CD4-positive, alpha-beta memory T cell (primary cell): Measurements from ENCODE around the gene MACROD2. TPM values are rescaled to one million over a fixed set of nuclear protein-coding genes. Genes with fewer than 3 reads are reported as not detected.
A peak's percentile ranks its signal among the peaks of the same experiment; 100 is the strongest.

Experiments
- CTCF ChIA-PET: fragments of 350-600 bp; sonication (Branson Sonifier 250); formaldehyde crosslinking; loops from one replicate; lab custom pipeline; 2021; ENCODE audit warnings: inconsistent platforms; ENCODE audit not compliant: partially characterized antibody; lab: Charles Lee
- POLR2A ChIA-PET: fragments of 350-600 bp; sonication (Branson Sonifier 250); formaldehyde crosslinking; loops from one replicate; lab custom pipeline; 2021; ENCODE audit not compliant: partially characterized antibody; lab: Charles Lee
- DNase-seq, 5 donors: peaks; one replicate each; pipeline versions ENCODE4 v3.0.0 to v3.0.0-alpha.2; 2020 to 2022; ENCODE audit warnings: mixed read lengths in 1 of 5
- H3K27ac ChIP-seq: one replicate; pipeline ENCODE4 v1.7.0; 2013; ENCODE audit warnings: low read depth, low read length
- H3K27me3 ChIP-seq: 2 replicates; pipeline ENCODE4 v1.7.0; 2013; ENCODE audit warnings: mild to moderate bottlenecking, low read length, moderate library complexity; ENCODE audit not compliant: insufficient read depth
- H3K36me3 ChIP-seq: 2 replicates; pipeline ENCODE4 v1.7.0; 2013; ENCODE audit warnings: mild to moderate bottlenecking, low read length, moderate library complexity; ENCODE audit not compliant: insufficient read depth
- H3K4me1 ChIP-seq: 2 replicates; pipeline ENCODE4 v1.7.0; 2013; ENCODE audit warnings: mild to moderate bottlenecking, low read length, moderate library complexity; ENCODE audit not compliant: insufficient read depth
- H3K4me3 ChIP-seq, 2 donors: one replicate each; pipeline ENCODE4 v1.7.0; 2013; ENCODE audit warnings: low read length in 2 of 2, mild to moderate bottlenecking in 1 of 2
- H3K9me3 ChIP-seq, 2 donors: one replicate each; pipeline ENCODE4 v1.7.0; 2013; ENCODE audit warnings: low read length in 2 of 2, control low read depth in 1 of 2; ENCODE audit not compliant: control insufficient read depth in 1 of 2
- H3K27ac Mint-ChIP-seq, 7 donors: one replicate each; pipeline ENCODE4 v1.8.0; 2020 to 2021; ENCODE audit warnings: mixed read lengths in 7 of 7, mild to moderate bottlenecking in 6 of 7, inconsistent platforms in 3 of 7, moderate library complexity in 3 of 7
- H3K27me3 Mint-ChIP-seq, 2 donors: one replicate each; pipeline ENCODE4 v1.8.0; 2020 to 2021; ENCODE audit warnings: mixed read lengths in 2 of 2
- H3K36me3 Mint-ChIP-seq, 2 donors: one replicate each; pipeline ENCODE4 v1.8.0; 2020 to 2021; ENCODE audit warnings: mixed read lengths in 2 of 2, inconsistent platforms in 1 of 2, mild to moderate bottlenecking in 1 of 2
- H3K4me1 Mint-ChIP-seq, 4 donors: one replicate each; pipeline ENCODE4 v1.8.0; 2020 to 2021; ENCODE audit warnings: mixed read lengths in 4 of 4, mild to moderate bottlenecking in 1 of 4
- H3K4me3 Mint-ChIP-seq, 8 donors: one replicate each; pipeline ENCODE4 v1.8.0; 2020 to 2021; ENCODE audit warnings: mixed read lengths in 8 of 8, mild to moderate bottlenecking in 7 of 8, moderate library complexity in 6 of 8, inconsistent platforms in 3 of 8
- H3K9me3 Mint-ChIP-seq, 8 donors: one replicate each; pipeline ENCODE4 v1.8.0; 2020 to 2021; ENCODE audit warnings: mixed read lengths in 8 of 8, mild to moderate bottlenecking in 5 of 8, inconsistent platforms in 3 of 8, moderate library complexity in 1 of 8
- intact Hi-C: fragments of 100-400 bp; cut with micrococcal nuclease; formaldehyde crosslinking; loops from one replicate; pipeline ENCODE4 v1.15.1; 2023
- polyA plus RNA-seq, 2 donors: library from polyadenylated mRNA; unstranded; fragments of 300-500 nt; fragmentation: Illumina TruSeq; gene quantifications; one replicate each; pipeline ENCODE4 v1.2.3, GENCODE V29; 2021
- total RNA-seq, 2 experiments: library from RNA; stranded (reverse); gene quantifications; one replicate each; pipeline ENCODE4 v1.2.3, GENCODE V29; 2021

The MACROD2 gene
- total and polyA plus RNA-seq, 4 experiments from 2014 or later, result not detected

DNA sequence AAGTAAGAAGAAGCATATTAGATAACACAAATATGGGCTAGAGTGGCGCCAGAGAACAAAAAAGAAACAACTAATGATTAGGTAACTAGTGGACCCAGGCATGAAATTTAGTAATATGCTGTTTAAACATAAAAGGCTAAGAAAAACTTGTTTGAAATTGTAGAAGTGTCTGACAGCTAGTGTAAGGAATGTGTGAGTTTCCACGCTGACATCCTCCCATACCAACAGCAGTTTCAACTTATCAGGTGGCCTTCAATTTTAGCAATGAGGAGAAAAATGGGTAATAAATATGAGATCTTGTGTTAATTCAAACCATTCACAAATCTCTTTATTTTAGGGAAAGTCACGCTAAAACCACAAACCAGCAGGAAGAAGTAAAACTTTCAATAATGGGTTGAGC, 782.3 kb downstream of the MACROD2 start:
- H3K4me1 Mint-ChIP-seq, result no peaks in the 10 kb centered on the region
- CTCF ChIA-PET, result no interaction called here

GRCh38 chr20:14778096-14778495, 782.8 kb downstream of the MACROD2 start:
- H3K27me3 ChIP-seq, result no peaks in the 10 kb centered on the region
- Mint-ChIP-seq H3K36me3 (no peaks in the 10 kb centered on the region), H3K4me3 (no peak overlapping the region), H3K9me3 (peaks cover 3 to 29% (median 10%) of the 10 kb centered on the region in 8 donors), H3K4me1 (no peaks in the 10 kb centered on the region), H3K27ac (no peak overlapping the region), H3K27me3 (no peaks in the 10 kb centered on the region)
- no peaks in the 10 kb centered on the region for H3K4me1 ChIP-seq
- H3K27ac ChIP-seq, result no peak overlapping the region
- POLR2A ChIA-PET, result interaction anchor here (0.6 kb wide), 1 partner anchor 794 kb away, joined by 3 read pairs; no protein-coding TSS in a partner anchor
- H3K9me3 ChIP-seq, result no peaks in the 10 kb centered on the region
- no peaks in the 10 kb centered on the region for H3K36me3 ChIP-seq
- intact Hi-C loops, result no loop called here
- CTCF ChIA-PET, result no interaction called here
- no peak overlapping the region for H3K4me3 ChIP-seq
- no peak for DNase-seq

More for the DNA sequence above, 782.3 kb downstream of the MACROD2 start:
- intact Hi-C loops, result no loop called here
- H3K27ac ChIP-seq, result no peak overlapping the region
- DNase-seq, result no peak
- no peaks in the 10 kb centered on the region for H3K9me3 ChIP-seq
- Mint-ChIP-seq H3K36me3 (no peaks in the 10 kb centered on the region), H3K9me3 (peaks cover under 1 to 27% (median 9%) of the 10 kb centered on the region in 8 donors), H3K27ac (no peak overlapping the region), H3K27me3 (no peaks in the 10 kb centered on the region), H3K4me3 (no peak overlapping the region)
- no peaks in the 10 kb centered on the region for H3K36me3 ChIP-seq
- H3K27me3 ChIP-seq, result no peaks in the 10 kb centered on the region
- POLR2A ChIA-PET, result no interaction called here
- H3K4me1 ChIP-seq, result no peaks in the 10 kb centered on the region
- H3K4me3 ChIP-seq, result no peak overlapping the region

- H3K4me1 ChIP-seq, result no peaks in the 10 kb centered on the region
- POLR2A ChIA-PET, result no interaction called here
- DNase-seq, result no peak
- H3K4me3 ChIP-seq, result no peak overlapping the region
- Mint-ChIP-seq H3K36me3 (no peaks in the 10 kb centered on the region), H3K27ac (no peak overlapping the region), H3K9me3 (peaks cover 3 to 29% (median 8%) of the 10 kb centered on the region in 8 donors), H3K4me1 (no peaks in the 10 kb centered on the region), H3K4me3 (no peak overlapping the region), H3K27me3 (no peaks in the 10 kb centered on the region)
- H3K27ac ChIP-seq, result no peak overlapping the region
- intact Hi-C loops, result no loop called here
- no peaks in the 10 kb centered on the region for H3K36me3 ChIP-seq
- CTCF ChIA-PET, result no interaction called here
- no peaks in the 10 kb centered on the region for H3K9me3 ChIP-seq
- H3K27me3 ChIP-seq, result no peaks in the 10 kb centered on the region
These were observed 783.6 kb downstream of the MACROD2 start for GRCh38 chr20:14778875-14779274.

- Histone ChIP-seq H3K36me3 (no peaks in the 10 kb centered on the region), H3K4me3 (no peak overlapping the region), H3K4me1 (no peaks in the 10 kb centered on the region), H3K9me3 (no peaks in the 10 kb centered on the region), H3K27ac (no peak overlapping the region), H3K27me3 (no peaks in the 10 kb centered on the region)
- Mint-ChIP-seq H3K27me3 (no peaks in the 10 kb centered on the region), H3K4me3 (no peak overlapping the region), H3K4me1 (no peaks in the 10 kb centered on the region), H3K9me3 (peaks cover 3 to 27% (median 9%) of the 10 kb centered on the region in 8 donors), H3K27ac (no peak overlapping the region), H3K36me3 (no peaks in the 10 kb centered on the region)
- ChIA-PET CTCF (no interaction called here), POLR2A (no interaction called here)
- intact Hi-C loops, result no loop called here
- DNase-seq, result no peak
These were observed 785.2 kb downstream of the MACROD2 start for GRCh38 chr20:14780508-14780907.

GRCh38 chr20:14782731-14783130, 787.4 kb downstream of the MACROD2 start:
- no peaks in the 10 kb centered on the region for H3K4me1 ChIP-seq
- intact Hi-C loops, result no loop called here
- peaks cover 3 to 25% (median 9%) of the 10 kb centered on the region in 8 donors for H3K9me3 Mint-ChIP-seq
- no peak overlapping the region for H3K27ac Mint-ChIP-seq
- no peaks in the 10 kb centered on the region for H3K27me3 Mint-ChIP-seq
- H3K4me1 Mint-ChIP-seq, result no peaks in the 10 kb centered on the region
- no peaks in the 10 kb centered on the region for H3K36me3 ChIP-seq
- CTCF ChIA-PET, result no interaction called here
- no peak overlapping the region for H3K27ac ChIP-seq
- H3K4me3 Mint-ChIP-seq, result no peak overlapping the region
- POLR2A ChIA-PET, result no interaction called here
- no peaks in the 10 kb centered on the region for H3K9me3 ChIP-seq
- DNase-seq, result no peak
- H3K4me3 ChIP-seq, result no peak overlapping the region
- no peaks in the 10 kb centered on the region for H3K27me3 ChIP-seq
- H3K36me3 Mint-ChIP-seq, result no peaks in the 10 kb centered on the region

- POLR2A ChIA-PET, result no interaction called here
- CTCF ChIA-PET, result no interaction called here
- Histone ChIP-seq H3K27me3 (no peaks in the 10 kb centered on the region), H3K36me3 (no peaks in the 10 kb centered on the region), H3K4me1 (no peaks in the 10 kb centered on the region), H3K4me3 (no peak overlapping the region), H3K9me3 (no peaks in the 10 kb centered on the region), H3K27ac (no peak overlapping the region)
- H3K4me3 Mint-ChIP-seq, result no peak overlapping the region
- no peaks in the 10 kb centered on the region for H3K27me3 Mint-ChIP-seq
- peaks cover 3 to 21% (median 10%) of the 10 kb centered on the region in 8 donors for H3K9me3 Mint-ChIP-seq
- intact Hi-C loops, result no loop called here
- H3K36me3 Mint-ChIP-seq, result no peaks in the 10 kb centered on the region
- DNase-seq, result no peak
- no peak overlapping the region for H3K27ac Mint-ChIP-seq
- H3K4me1 Mint-ChIP-seq, result no peaks in the 10 kb centered on the region
These were observed 788.5 kb downstream of the MACROD2 start for GRCh38 chr20:14783766-14784165.

GRCh38 chr20:14785065-14785743, 789.9 kb downstream of the MACROD2 start:
- no peak for DNase-seq
- intact Hi-C loops, result no loop called here
- Mint-ChIP-seq H3K36me3 (no peaks in the 10 kb centered on the region), H3K4me1 (no peaks in the 10 kb centered on the region), H3K4me3 (peak overlapping the region in 1 of 8 donors; percentile 57), H3K27ac (no peak overlapping the region), H3K27me3 (no peaks in the 10 kb centered on the region), H3K9me3 (peaks cover 3 to 21% (median 9%) of the 10 kb centered on the region in 8 donors)
- ChIA-PET CTCF (no interaction called here), POLR2A (no interaction called here)
- Histone ChIP-seq H3K27ac (no peak overlapping the region), H3K9me3 (no peaks in the 10 kb centered on the region), H3K27me3 (no peaks in the 10 kb centered on the region), H3K36me3 (no peaks in the 10 kb centered on the region), H3K4me1 (no peaks in the 10 kb centered on the region), H3K4me3 (no peak overlapping the region)
